CD4-positive, alpha-beta memory T cell (primary cell): ENCODE measurements around the gene TDRD12. TPM values are rescaled to one million over a fixed set of nuclear protein-coding genes. Genes with fewer than 3 reads are reported as not detected.
A peak's percentile ranks its signal among the peaks of the same experiment; 100 is the strongest.
"Not testable (repeated sequence)": the region's sequence is repeated elsewhere in the genome, so short reads cannot be mapped to it uniquely, and the experiment has no call there.

Source experiments
- CTCF ChIA-PET: fragments of 350-600 bp; sonication (Branson Sonifier 250); formaldehyde crosslinking; loops from one replicate; lab custom pipeline; 2021; ENCODE audit warnings: inconsistent platforms; ENCODE audit not compliant: partially characterized antibody; lab: Charles Lee
- POLR2A ChIA-PET: fragments of 350-600 bp; sonication (Branson Sonifier 250); formaldehyde crosslinking; loops from one replicate; lab custom pipeline; 2021; ENCODE audit not compliant: partially characterized antibody; lab: Charles Lee
- DNase-seq, 5 donors: peaks; one replicate each; pipeline versions ENCODE4 v3.0.0 to v3.0.0-alpha.2; 2020 to 2022; ENCODE audit warnings: mixed read lengths in 1 of 5
- H3K27ac ChIP-seq: one replicate; pipeline ENCODE4 v1.7.0; 2013; ENCODE audit warnings: low read depth, low read length
- H3K27me3 ChIP-seq: 2 replicates; pipeline ENCODE4 v1.7.0; 2013; ENCODE audit warnings: mild to moderate bottlenecking, low read length, moderate library complexity; ENCODE audit not compliant: insufficient read depth
- H3K36me3 ChIP-seq: 2 replicates; pipeline ENCODE4 v1.7.0; 2013; ENCODE audit warnings: mild to moderate bottlenecking, low read length, moderate library complexity; ENCODE audit not compliant: insufficient read depth
- H3K4me1 ChIP-seq: 2 replicates; pipeline ENCODE4 v1.7.0; 2013; ENCODE audit warnings: mild to moderate bottlenecking, low read length, moderate library complexity; ENCODE audit not compliant: insufficient read depth
- H3K4me3 ChIP-seq, 2 donors: one replicate each; pipeline ENCODE4 v1.7.0; 2013; ENCODE audit warnings: low read length in 2 of 2, mild to moderate bottlenecking in 1 of 2
- H3K9me3 ChIP-seq, 2 donors: one replicate each; pipeline ENCODE4 v1.7.0; 2013; ENCODE audit warnings: low read length in 2 of 2, control low read depth in 1 of 2; ENCODE audit not compliant: control insufficient read depth in 1 of 2
- H3K27ac Mint-ChIP-seq, 7 donors: one replicate each; pipeline ENCODE4 v1.8.0; 2020 to 2021; ENCODE audit warnings: mixed read lengths in 7 of 7, mild to moderate bottlenecking in 6 of 7, inconsistent platforms in 3 of 7, moderate library complexity in 3 of 7
- H3K27me3 Mint-ChIP-seq, 2 donors: one replicate each; pipeline ENCODE4 v1.8.0; 2020 to 2021; ENCODE audit warnings: mixed read lengths in 2 of 2
- H3K36me3 Mint-ChIP-seq, 2 donors: one replicate each; pipeline ENCODE4 v1.8.0; 2020 to 2021; ENCODE audit warnings: mixed read lengths in 2 of 2, inconsistent platforms in 1 of 2, mild to moderate bottlenecking in 1 of 2
- H3K4me1 Mint-ChIP-seq, 4 donors: one replicate each; pipeline ENCODE4 v1.8.0; 2020 to 2021; ENCODE audit warnings: mixed read lengths in 4 of 4, mild to moderate bottlenecking in 1 of 4
- H3K4me3 Mint-ChIP-seq, 8 donors: one replicate each; pipeline ENCODE4 v1.8.0; 2020 to 2021; ENCODE audit warnings: mixed read lengths in 8 of 8, mild to moderate bottlenecking in 7 of 8, moderate library complexity in 6 of 8, inconsistent platforms in 3 of 8
- H3K9me3 Mint-ChIP-seq, 8 donors: one replicate each; pipeline ENCODE4 v1.8.0; 2020 to 2021; ENCODE audit warnings: mixed read lengths in 8 of 8, mild to moderate bottlenecking in 5 of 8, inconsistent platforms in 3 of 8, moderate library complexity in 1 of 8
- intact Hi-C: fragments of 100-400 bp; cut with micrococcal nuclease; formaldehyde crosslinking; loops from one replicate; pipeline ENCODE4 v1.15.1; 2023
- polyA plus RNA-seq, 2 donors: library from polyadenylated mRNA; unstranded; fragments of 300-500 nt; fragmentation: Illumina TruSeq; gene quantifications; one replicate each; pipeline ENCODE4 v1.2.3, GENCODE V29; 2021
- total RNA-seq, 2 experiments: library from RNA; stranded (reverse); gene quantifications; one replicate each; pipeline ENCODE4 v1.2.3, GENCODE V29; 2021

Gene TDRD12
- total and polyA plus RNA-seq, 4 experiments from 2014 or later = 0.20 to 1.9 (median 0.65) TPM

DNA sequence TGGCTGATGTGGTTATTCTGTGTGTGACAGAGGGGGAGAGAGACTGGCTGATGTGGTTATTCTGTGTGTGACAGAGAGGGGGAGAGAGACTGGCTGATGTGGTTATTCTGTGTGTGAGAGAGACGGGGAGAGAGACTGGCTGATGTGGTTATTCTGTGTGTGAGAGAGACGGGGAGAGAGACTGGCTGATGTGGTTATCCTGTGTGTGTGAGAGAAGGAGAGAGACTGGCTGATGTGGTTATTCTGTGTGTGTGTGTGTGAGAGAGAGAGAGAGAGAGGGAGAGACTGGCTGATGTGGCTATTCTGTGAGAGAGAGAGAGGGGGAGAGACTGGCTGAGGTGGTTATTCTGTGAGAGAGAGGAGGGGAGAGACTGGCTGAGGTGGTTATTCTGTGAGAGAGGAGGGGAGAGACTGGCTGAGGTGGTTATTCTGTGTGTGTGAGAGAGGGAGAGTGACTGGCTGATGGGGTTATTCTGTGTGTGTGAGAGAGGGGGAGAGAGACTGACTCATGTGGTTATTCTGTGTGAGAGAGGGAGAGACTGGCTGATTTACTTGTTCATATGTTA, 27.1 kb downstream of the TDRD12 start:
- H3K9me3 Mint-ChIP-seq, H3K36me3 Mint-ChIP-seq, H3K4me3 Mint-ChIP-seq, H3K4me3 ChIP-seq, H3K27me3 ChIP-seq, H3K36me3 ChIP-seq, POLR2A ChIA-PET, H3K27me3 Mint-ChIP-seq, H3K27ac ChIP-seq, CTCF ChIA-PET, H3K9me3 ChIP-seq, H3K27ac Mint-ChIP-seq: not testable (repeated sequence)
- H3K4me1 Mint-ChIP-seq = peaks cover 0 to 12% (median 9%) of the 10 kb centered on the region in 4 donors
- intact Hi-C loops = loop anchor here (5.0 kb wide), 1 partner anchor 46 kb away; no protein-coding TSS in a partner anchor
- DNase-seq = peak; percentile 76 to 87 (median 83)
- peaks cover 21% of the 10 kb centered on the region for H3K4me1 ChIP-seq

DNA sequence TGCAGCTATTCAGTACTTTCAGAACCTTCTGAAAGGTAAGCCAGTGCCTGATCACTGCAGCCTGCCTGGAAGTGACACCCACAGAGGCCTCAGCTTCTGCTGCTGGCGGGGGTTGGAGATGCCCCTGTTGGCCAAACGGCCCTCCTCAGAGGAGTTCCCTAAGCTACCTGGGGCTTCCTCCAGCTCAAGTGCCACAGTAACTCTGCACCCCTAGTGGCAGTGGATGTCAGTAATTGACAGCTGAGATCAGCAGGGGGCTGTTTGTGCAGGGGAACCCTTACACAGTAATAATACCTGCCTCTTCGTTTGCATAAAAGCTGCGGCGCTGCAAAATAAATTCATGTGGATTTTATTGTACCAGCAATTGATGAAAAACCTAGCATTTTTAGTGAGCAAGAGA, 28.9 kb downstream of the TDRD12 start:
- CTCF ChIA-PET = no interaction called here

DNA sequence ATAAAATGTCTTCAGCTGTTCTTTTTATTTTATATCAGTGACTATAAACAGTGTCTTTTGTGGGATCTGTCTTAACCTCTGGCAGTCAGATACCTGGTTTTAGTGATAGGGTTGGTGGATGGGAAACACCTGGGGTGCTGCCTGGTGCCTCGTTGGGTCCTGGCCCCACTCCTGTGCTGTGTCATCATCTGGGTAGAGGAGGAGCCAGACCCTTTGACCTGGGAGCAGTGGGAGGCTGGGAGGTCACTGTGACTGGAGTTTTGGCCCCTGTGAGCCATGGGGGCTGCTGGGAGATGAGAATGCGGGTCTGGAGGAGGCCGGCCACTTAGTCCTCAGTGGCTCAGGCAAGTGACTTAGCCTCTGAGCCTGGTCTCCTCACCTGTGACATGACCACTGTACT, 29.4 kb downstream of the TDRD12 start:
- Histone ChIP-seq H3K27me3 (no peaks in the 10 kb centered on the region), H3K36me3 (no peaks in the 10 kb centered on the region), H3K9me3 (no peaks in the 10 kb centered on the region), H3K4me1 (peaks cover 21% of the 10 kb centered on the region), H3K4me3 (no peak overlapping the region), H3K27ac (no peak overlapping the region)
- Mint-ChIP-seq H3K4me3 (no peak overlapping the region), H3K27me3 (peaks cover 5 to 8% of the 10 kb centered on the region in 2 donors), H3K27ac (no peak overlapping the region), H3K9me3 (no peaks in the 10 kb centered on the region), H3K36me3 (no peaks in the 10 kb centered on the region), H3K4me1 (peaks cover 0 to 12% (median 10%) of the 10 kb centered on the region in 4 donors)
- ChIA-PET POLR2A (no interaction called here), CTCF (no interaction called here)
- no peak for DNase-seq
- intact Hi-C loops = loop anchor here (5.0 kb wide), 1 partner anchor 43 kb away; no protein-coding TSS in a partner anchor

More for the DNA sequence above, 28.9 kb downstream of the TDRD12 start:
- intact Hi-C loops = loop anchor here (5.0 kb wide), 1 partner anchor 44 kb away; no protein-coding TSS in a partner anchor
- Mint-ChIP-seq H3K27me3 (peaks cover 3 to 8% of the 10 kb centered on the region in 2 donors), H3K4me1 (peaks cover 0 to 12% (median 9%) of the 10 kb centered on the region in 4 donors), H3K36me3 (no peaks in the 10 kb centered on the region), H3K9me3 (no peaks in the 10 kb centered on the region), H3K27ac (peak overlapping the region in 1 of 7 donors; percentile 68), H3K4me3 (no peak overlapping the region)
- Histone ChIP-seq H3K36me3 (no peaks in the 10 kb centered on the region), H3K27me3 (no peaks in the 10 kb centered on the region), H3K4me1 (peaks cover 21% of the 10 kb centered on the region), H3K9me3 (no peaks in the 10 kb centered on the region), H3K4me3 (no peak overlapping the region), H3K27ac (no peak overlapping the region)
- DNase-seq = peak in 3 of 5 donors; percentile 4 to 24 (median 6)
- POLR2A ChIA-PET = no interaction called here

GRCh38 chr19:32749361-32749760, 29.8 kb downstream of the TDRD12 start:
- Mint-ChIP-seq H3K36me3 (no peaks in the 10 kb centered on the region), H3K27me3 (peaks cover 5 to 8% of the 10 kb centered on the region in 2 donors), H3K4me1 (peaks cover 0 to 12% (median 10%) of the 10 kb centered on the region in 4 donors), H3K4me3 (no peak overlapping the region), H3K9me3 (no peaks in the 10 kb centered on the region), H3K27ac (no peak overlapping the region)
- no peak for DNase-seq
- H3K27me3 ChIP-seq = no peaks in the 10 kb centered on the region
- POLR2A ChIA-PET = no interaction called here
- CTCF ChIA-PET = no interaction called here
- no peak overlapping the region for H3K27ac ChIP-seq
- no peaks in the 10 kb centered on the region for H3K36me3 ChIP-seq
- H3K4me1 ChIP-seq = peaks cover 21% of the 10 kb centered on the region
- intact Hi-C loops = loop anchor here (5.0 kb wide), 1 partner anchor 43 kb away; no protein-coding TSS in a partner anchor
- no peaks in the 10 kb centered on the region for H3K9me3 ChIP-seq
- H3K4me3 ChIP-seq = no peak overlapping the region

GRCh38 chr19:32750441-32751055, 31.0 kb downstream of the TDRD12 start:
- Mint-ChIP-seq H3K4me3 (no peak overlapping the region), H3K27ac (no peak overlapping the region), H3K27me3 (peaks cover 12 to 14% of the 10 kb centered on the region in 2 donors), H3K36me3 (no peaks in the 10 kb centered on the region), H3K4me1 (peaks cover 0 to 12% (median 6%) of the 10 kb centered on the region in 4 donors), H3K9me3 (no peaks in the 10 kb centered on the region)
- ChIA-PET CTCF (no interaction called here), POLR2A (no interaction called here)
- no peaks in the 10 kb centered on the region for H3K27me3 ChIP-seq
- DNase-seq = no peak
- H3K36me3 ChIP-seq = no peaks in the 10 kb centered on the region
- intact Hi-C loops = no loop called here
- no peak overlapping the region for H3K27ac ChIP-seq
- peaks cover 10% of the 10 kb centered on the region for H3K4me1 ChIP-seq
- no peaks in the 10 kb centered on the region for H3K9me3 ChIP-seq
- no peak overlapping the region for H3K4me3 ChIP-seq

DNA sequence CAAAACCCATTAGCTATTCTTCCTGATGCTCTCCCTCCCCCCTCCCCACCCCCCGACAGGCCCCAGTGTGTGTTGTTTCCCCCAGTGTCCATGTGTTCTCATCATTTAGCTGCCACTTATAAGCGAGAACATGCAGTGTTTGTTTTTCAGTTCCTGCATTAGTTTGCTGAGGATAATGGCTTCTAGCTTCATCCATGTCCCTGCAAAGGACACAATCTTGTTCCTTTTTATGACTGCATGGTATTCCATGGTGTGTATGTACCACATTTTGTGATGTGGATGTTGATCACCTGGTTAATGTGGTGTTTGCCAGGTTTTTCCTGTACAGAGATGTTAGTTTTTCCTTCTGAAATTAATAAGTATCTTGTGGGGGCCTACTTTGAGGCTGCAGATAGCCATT, 31.5 kb downstream of the TDRD12 start:
- intact Hi-C loops = no loop called here
- Mint-ChIP-seq H3K4me3 (no peak overlapping the region), H3K4me1 (peaks cover 0 to 12% (median 6%) of the 10 kb centered on the region in 4 donors), H3K27me3 (peaks cover 13 to 14% of the 10 kb centered on the region in 2 donors), H3K9me3 (no peaks in the 10 kb centered on the region), H3K27ac (no peak overlapping the region), H3K36me3 (no peaks in the 10 kb centered on the region)
- no peaks in the 10 kb centered on the region for H3K27me3 ChIP-seq
- no peaks in the 10 kb centered on the region for H3K9me3 ChIP-seq
- H3K27ac ChIP-seq = no peak overlapping the region
- no peak overlapping the region for H3K4me3 ChIP-seq
- H3K36me3 ChIP-seq = no peaks in the 10 kb centered on the region
- DNase-seq = no peak
- ChIA-PET POLR2A (no interaction called here), CTCF (no interaction called here)
- peaks cover 9% of the 10 kb centered on the region for H3K4me1 ChIP-seq

- Mint-ChIP-seq H3K27me3 (peaks cover 13 to 17% of the 10 kb centered on the region in 2 donors), H3K9me3 (peaks cover 0 to 3% (median 0%) of the 10 kb centered on the region in 8 donors), H3K27ac (no peak overlapping the region), H3K36me3 (no peaks in the 10 kb centered on the region), H3K4me1 (peaks cover 0 to 1% (median 0%) of the 10 kb centered on the region in 4 donors), H3K4me3 (no peak overlapping the region)
- POLR2A ChIA-PET = no interaction called here
- Histone ChIP-seq H3K4me3 (no peak overlapping the region), H3K27ac (no peak overlapping the region), H3K36me3 (no peaks in the 10 kb centered on the region), H3K4me1 (no peaks in the 10 kb centered on the region), H3K9me3 (no peaks in the 10 kb centered on the region), H3K27me3 (no peaks in the 10 kb centered on the region)
- DNase-seq = no peak
- intact Hi-C loops = no loop called here
- CTCF ChIA-PET = no interaction called here
Observed at GRCh38 chr19:32757189-32757588, 37.6 kb downstream of the TDRD12 start.
